ENCODE measurements around the gene CCDC196.
"Not testable (repeated sequence)": the region's sequence is repeated elsewhere in the genome, so short reads cannot be mapped to it uniquely, and the experiment has no call there.

Gene CCDC196

DNA sequence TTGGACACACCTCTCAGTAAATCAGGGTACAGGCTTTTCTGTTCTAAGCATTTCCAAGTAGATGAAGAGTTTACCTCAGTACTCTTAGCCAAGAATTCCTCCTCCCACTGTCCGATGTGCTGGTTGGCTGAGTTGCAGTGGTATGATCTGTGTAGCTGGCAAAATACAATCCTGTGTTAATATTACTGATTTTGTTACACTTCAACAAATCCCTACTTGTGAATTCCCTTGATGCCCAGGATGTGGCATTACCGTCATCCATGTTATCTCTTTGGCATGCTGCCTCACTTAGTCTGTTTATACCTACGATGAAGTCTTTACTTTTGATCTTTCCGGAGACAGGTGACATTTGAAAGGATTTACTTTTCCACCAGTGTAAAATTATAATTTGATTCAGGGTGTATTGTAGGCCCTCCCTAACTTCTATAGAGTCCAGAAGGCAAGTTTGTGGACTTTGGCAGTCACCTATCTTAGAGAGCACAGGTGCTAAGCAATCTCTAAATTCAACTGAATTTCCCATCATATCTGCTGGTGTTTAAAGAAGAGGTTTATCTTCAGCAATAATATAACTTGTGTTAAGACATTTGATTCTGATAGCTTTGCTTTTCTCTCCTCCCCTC is 10.1 kb downstream of the CCDC196 start:
- no peak for DNase-seq

- DNase-seq, result no peak
Measured at GRCh38 chr14:66496911-66497310, 10.7 kb downstream of the CCDC196 start.

- no peak for DNase-seq
Measured at GRCh38 chr14:66498311-66498710, 12.1 kb downstream of the CCDC196 start.

GRCh38 chr14:66501592-66501991 is 15.4 kb downstream of the CCDC196 start:
- DNase-seq, result no peak

GRCh38 chr14:66502836-66503235 is 16.7 kb downstream of the CCDC196 start:
- not testable (repeated sequence) for DNase-seq

DNA sequence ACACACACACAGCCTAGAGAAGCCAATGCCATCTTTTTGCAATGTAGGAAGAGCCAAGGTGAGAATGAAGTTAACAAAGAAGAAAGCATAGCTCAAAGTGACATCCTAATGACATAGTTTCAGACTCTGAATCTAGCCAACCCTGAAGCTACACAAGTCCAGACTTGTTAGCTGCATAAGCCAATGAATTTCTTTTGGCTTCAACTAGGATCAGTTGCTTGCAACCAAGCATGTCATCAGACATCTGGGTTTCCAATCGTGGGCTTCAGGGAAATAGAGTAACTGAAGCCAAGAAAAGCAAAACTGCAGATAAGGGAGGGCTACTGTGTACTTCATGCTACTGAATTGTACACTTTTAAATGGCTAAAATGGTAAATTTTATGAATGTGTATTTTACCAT is 17.4 kb downstream of the CCDC196 start:
- DNase-seq, result no peak

GRCh38 chr14:66507181-66507721 is 21.1 kb downstream of the CCDC196 start:
- DNase-seq, result no peak

DNA sequence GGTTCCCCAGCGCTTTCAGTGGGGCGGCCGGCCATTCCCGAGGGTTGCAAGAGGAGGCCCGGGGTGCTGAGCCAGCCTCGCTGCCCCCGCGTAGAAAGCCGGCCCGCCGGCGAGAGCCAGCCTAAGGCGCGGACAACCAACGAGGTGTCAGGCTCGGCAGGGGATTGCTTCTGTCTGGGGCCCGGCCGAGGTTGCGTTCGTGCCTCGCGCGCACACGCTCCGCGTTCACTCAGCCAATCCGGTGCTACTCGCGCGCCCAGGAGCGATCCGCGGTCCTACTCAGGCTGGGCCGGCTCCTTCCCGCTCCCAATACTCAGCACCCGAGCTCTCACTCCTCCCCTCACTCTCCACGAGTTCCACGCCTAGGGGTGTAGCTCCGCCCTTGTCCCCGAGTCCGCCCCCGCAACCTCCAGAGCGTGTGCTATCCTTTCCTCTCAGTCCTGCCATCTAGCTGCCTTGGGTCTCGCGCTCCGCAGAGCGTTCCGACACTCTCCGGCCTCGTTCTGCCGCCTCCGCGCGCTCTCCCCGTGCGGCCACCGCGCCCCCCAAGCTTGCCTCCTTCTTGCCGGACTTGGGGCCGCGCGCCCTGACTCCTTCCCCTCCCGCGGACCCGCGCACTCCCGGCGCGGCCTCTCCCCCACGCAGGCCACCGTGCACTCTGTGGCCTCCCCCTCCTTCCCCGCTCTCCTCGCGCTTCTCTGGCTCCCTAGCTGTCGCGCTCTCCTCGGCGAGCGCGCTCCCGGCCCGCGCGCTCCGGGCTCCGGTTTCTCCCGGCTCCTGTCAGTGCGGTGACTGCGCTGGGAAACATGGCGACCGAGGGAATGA is 21.8 kb downstream of the CCDC196 start, which contains the start of gene GPHN:
Gene GPHN, plus strand, starts transcription at position 426 of the 825 bp plus-strand sequence.
- peak; percentile 84 for DNase-seq

DNA sequence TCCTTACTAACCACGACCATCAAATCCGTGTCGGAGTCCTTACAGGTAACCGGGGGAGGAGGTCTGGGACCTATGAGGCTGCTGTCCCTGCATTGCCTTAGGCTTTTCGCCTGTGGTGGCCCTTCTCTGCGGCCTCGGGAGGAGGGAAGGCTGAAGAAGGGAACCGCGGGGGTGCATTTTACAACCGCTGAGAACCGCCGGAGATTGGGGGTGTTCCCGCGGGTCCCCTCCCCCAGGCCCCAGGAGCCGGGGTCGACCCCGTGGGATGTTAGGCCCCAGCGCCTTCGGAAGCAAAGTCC is 22.3 kb downstream of the CCDC196 start:
- no peak for DNase-seq

GRCh38 chr14:66508846-66509621 is 22.9 kb downstream of the CCDC196 start:
- peak; percentile 54 for DNase-seq

- no peak for DNase-seq
Measured at GRCh38 chr14:66509874-66510273, 23.7 kb downstream of the CCDC196 start.

DNA sequence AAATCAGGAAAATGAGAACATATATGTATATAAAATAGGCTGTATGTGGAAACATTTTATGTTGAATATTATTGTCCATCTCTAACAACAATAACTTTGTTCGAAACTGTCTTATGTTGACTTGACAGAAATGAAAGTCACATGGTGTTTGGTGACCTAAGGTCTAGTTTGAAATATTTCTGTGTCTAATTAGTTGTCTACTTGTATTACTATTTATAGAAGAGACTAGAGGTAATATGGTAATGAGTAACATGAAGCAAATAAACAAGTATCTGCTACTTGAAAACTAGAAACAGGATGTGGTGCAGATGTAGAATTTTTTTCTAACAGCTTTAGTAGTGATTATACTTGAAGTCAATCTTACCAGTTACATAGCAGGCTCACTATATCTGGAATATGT is 25.7 kb downstream of the CCDC196 start:
- no peak for DNase-seq

DNA sequence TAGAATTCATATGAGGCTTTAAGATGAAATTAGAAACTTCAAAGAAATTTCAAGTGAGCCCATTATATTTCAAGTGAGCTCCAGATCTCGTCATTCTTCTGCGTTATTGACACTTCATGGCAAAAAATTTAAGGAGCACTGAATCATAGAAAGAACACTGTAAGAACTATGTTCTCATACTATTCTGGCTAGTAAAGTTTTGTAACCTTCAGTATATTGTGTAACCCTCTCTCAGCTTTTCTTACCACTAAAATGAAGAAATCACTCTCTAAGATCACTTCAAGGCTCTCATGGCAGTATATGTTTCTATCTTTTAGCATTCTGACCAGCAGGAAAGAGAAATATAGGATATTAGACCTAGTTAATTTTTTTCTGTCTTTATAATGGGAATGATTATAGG is 28.0 kb downstream of the CCDC196 start:
- no peak for DNase-seq

- DNase-seq, result no peak
Measured at GRCh38 chr14:66530526-66530925, 44.4 kb downstream of the CCDC196 start.

DNA sequence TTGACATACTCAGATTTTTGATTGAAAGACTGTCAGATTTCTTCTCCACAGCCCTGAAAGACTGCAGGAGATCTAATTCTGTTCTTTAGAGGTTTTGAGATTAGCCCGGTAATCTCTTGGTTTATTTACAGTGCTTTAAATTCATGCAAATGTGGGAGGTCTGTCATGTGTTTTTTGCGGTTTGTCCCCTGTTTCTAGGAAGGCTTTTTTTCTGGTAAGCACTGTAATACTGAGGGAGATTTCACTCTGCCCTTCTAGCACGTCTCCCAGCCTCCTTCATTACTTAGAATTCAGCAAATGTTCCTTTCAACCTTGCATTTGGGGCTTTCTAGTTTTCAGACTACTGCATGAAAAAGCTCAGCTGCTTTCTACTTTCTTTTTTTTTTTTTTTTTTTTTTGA is 52.9 kb downstream of the CCDC196 start:
- DNase-seq, result no peak

- DNase-seq, result no peak
Measured at GRCh38 chr14:66540038-66540437, 53.9 kb downstream of the CCDC196 start.

DNA sequence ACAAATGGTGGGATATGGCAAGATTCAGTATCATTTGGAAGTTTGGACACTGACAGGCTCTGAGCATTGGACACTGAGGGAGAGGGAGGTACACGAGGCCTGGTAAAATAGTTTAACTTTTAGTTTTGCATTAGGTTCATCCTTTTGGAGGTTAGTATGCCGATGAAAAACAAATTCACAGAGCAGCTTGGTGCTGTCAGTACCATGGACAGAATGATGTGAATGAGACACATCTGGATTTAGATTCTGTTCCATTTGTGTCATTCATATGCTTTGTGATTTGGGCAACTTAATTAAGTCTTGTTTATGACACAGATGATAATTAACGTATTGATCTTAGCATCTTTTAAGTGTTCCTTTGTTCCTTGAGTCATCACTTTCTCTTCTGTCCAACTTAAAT is 55.5 kb downstream of the CCDC196 start:
- no peak for DNase-seq

GRCh38 chr14:66543996-66544395 is 57.8 kb downstream of the CCDC196 start:
- no peak for DNase-seq

DNA sequence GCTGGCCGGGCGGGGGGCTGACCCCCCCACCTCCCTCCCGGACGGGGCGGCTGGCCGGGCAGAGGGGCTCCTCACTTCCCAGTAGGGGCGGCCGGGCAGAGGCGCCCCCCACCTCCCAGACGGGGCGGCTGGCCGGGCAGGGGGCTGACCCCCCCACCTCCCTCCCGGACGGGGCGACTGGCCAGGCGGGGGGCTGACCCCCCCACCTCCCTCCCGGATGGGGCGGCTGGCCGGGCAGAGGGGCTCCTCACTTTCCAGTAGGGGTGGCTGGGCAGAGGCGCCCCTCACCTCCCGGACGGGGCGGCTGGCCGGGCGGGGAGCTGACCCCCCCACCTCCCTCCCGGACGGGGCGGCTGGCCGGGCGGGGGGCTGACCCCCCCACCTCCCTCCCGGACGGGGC is 59.0 kb downstream of the CCDC196 start:
- not testable (repeated sequence) for DNase-seq

DNA sequence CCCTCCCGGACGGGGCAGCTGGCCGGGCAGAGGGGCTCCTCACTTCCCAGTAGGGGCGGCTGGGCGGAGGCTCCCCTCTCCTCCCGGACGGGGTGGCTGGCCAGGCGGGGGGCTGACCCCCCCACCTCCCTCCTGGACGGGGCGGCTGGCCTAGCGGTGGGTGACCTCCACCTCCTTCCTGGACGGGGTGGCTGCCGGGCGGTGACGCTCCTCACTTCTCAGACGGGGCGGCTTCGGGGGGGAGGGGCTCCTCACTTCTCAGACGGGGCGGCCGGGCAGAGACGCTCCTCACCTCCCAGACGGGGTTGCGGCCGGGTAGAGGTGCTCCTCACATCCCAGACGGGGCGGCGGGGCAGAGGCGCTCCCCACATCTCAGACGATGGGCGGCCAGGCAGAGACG is 59.6 kb downstream of the CCDC196 start:
- not testable (repeated sequence) for DNase-seq

All from activated T-cell treated with anti-CD3 and anti-CD28 coated beads, Interleukin-2, amount 50 U/mL, for 1 hour (primary cell).